ENCODE measurements around the gene MYH14.

MYH14 gene

GRCh38 chr19:50203281-50204080, at the start of gene MYH14:
Gene MYH14, plus strand, starts transcription at chr19:50203622. Its CDS starts 6,744 bp downstream, at chr19:50210366.
- DNase-seq: peak; percentile 95

GRCh38 chr19:50154529-50154928, 48.9 kb upstream of the MYH14 start:
- DNase-seq: no peak

- no peak for DNase-seq
These were observed 47.8 kb upstream of the MYH14 start for GRCh38 chr19:50155520-50156109.

DNA sequence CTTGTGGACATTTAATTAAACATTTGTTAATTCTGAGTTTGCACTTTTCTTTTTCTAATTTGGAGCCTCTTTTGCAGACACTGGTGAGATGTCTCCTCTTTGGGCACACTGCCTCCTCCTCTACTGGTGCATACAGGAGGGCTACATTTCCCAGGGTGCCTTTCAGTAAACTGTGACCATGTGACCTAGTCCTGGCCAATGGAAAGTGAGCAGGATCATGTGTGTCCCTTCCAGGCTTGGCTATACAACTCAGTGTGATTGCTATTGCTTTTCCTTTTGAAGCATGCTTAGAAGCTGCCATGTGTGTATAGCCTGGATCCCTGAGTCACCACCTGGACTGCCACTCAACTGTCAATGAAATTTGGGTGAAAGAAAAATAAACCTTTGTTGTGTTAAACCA, 44.8 kb upstream of the MYH14 start:
- DNase-seq: no peak

DNA sequence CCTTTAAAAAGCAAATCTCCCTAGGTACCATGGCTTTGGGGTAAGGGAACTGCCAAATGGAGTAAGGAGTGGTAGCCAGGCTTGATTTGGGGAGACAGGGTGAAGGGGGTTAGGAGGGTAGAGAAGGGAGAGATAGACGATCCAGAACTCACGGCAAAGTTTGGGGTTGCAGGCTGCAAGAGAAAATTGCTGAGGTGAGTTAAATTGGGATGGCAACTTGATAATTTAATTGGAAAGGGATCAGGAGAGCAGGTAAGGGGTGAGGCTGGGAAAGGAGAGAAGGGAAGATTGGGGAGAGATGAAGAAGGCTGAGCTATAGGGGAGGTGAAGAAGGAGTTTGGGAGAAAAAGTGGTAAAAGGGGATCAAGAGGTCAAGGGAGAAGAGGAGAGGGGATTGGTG, 44.3 kb upstream of the MYH14 start:
- DNase-seq: no peak

GRCh38 chr19:50162988-50163387, 40.4 kb upstream of the MYH14 start, which contains the start of gene IZUMO2:
Gene IZUMO2, minus strand, starts transcription at chr19:50163281. Its CDS starts 87 bp downstream, at chr19:50163194.
- no peak for DNase-seq

GRCh38 chr19:50167314-50167721, 36.1 kb upstream of the MYH14 start:
- no peak for DNase-seq

GRCh38 chr19:50171752-50172151, 31.7 kb upstream of the MYH14 start:
- no peak for DNase-seq

DNA sequence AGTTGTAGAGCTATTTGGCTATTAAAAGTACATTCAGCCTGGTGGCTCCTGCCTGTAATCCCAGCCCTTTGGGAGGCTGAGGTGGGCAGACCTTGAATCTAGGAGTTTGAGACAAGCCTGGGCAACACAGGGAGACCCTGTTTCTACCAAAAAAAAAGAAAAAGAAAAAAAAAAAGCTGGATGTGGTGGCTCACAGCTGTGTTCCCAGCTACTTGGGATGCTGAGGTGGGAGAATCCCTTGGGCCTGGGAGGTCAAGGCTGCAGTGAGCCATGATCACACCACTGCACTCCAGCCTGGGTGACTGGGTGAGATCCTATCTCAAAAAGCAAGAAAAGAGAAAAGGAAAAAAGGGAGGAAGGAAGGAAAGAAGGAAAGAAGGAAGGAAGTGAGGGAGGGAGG, 30.7 kb upstream of the MYH14 start:
- DNase-seq: no peak

GRCh38 chr19:50173127-50173526, 30.3 kb upstream of the MYH14 start:
- DNase-seq: no peak

GRCh38 chr19:50174100-50174793, 29.2 kb upstream of the MYH14 start:
- no peak for DNase-seq

- DNase-seq: no peak
These were observed 27.5 kb upstream of the MYH14 start for GRCh38 chr19:50175924-50176323.

GRCh38 chr19:50176775-50177174, 26.6 kb upstream of the MYH14 start:
- no peak for DNase-seq

DNA sequence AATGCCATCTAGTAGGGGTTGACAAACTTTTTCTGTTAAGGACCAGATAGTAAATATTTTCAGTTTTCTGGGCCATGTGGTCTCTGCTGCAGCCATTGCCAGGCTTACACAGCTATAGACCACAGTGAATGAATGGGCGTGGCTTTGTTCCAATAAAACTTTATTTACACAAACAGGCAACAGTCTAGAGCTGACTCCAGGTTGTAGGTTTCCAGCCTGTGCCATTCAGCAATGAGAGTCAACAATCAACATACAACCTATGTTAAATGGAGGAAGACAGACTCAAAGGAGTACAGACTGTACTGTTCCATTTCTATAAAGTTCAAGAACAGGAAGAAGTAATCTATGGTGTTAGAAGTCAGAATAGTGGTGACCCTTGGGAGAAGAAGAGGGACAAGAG, 25.1 kb upstream of the MYH14 start:
- no peak for DNase-seq

DNA sequence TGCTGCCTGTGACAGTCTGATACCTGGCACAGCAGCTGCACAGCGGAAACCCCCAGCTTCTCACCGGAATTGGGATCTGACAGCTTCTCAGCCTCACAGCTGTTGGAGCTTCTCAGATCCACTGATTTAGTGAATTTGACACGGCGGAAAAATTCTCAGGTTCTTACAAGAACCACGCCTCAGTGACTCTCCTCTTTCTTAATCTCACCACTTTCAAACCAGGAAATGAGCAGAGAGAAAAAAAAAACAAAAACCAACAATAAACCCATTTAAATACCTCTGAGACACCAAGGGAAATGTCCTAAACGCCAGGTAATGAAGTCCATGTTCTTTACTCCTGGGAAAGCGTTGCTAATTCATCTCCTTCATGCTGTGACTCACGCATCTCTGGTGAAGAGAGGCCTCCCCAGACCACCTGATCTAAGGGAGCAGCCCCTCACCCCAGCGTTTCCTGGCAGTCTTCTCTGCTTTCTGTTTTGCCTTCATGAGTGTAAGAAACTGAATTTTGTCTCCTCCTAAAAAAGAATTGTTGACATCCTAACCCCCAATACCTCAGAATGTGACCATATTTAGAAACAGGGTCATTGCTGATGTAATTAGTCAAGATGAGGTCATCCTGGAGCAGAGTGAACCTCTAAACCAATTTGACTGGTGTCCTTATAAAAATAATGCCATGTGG, 24.4 kb upstream of the MYH14 start:
- no peak for DNase-seq

DNA sequence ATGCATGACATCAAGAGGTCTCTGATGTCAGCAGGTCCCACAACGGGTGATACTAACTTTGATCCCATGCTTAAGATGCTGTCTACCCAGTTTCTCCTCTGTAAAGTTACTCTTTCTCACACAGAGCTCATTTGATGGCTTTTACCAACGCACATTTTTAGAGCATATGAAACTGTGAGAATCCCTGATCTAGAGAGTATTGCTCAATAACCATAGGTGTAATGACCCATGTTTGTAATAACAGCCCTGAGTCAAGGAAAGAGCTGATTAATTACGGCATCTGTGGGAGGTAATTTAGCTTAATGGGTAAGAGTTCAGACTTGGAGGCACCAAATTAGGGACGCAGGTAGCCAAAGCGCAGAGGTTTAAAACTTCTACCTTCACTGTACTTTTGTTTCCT, 22.3 kb upstream of the MYH14 start:
- no peak for DNase-seq

DNA sequence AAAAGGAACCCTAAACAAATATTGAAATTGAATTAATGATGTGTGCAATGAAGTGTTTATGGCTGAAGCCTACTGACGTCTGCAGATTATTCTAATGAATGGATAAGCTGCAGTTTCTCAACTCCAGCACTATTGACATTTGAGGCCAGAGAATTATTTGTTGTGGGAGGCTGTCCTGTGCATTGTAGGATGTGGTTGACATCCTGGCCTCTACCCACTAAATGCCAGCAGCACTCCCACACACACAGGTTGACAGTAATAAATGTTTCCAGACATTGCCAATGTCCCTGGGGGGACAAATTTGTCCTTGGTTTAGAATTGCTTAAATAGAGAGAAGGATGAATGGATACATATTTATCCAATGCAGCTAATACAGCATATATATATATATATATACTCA, 19.2 kb upstream of the MYH14 start:
- no peak for DNase-seq

- no peak for DNase-seq
These were observed 15.5 kb upstream of the MYH14 start for GRCh38 chr19:50187937-50188336.

DNA sequence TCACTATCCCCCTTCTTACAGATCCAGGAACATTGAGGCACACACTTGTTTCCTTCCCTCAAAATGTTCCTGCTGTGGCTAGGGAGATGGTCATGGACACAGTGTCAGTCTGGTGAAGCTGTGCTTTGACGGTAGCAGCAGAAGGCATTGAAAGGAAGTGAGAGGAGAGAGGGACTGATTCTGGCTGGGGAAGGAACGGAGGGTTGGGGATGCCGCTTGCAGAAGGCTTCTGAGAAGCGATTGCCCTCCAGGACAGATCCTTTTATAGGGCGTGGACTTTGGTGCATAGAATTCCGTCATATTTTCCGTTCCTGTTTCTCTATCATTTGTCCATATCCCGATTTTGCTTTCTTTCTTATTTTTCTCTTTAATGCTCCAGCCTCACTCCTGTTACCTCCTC, 14.1 kb upstream of the MYH14 start:
- no peak for DNase-seq

DNA sequence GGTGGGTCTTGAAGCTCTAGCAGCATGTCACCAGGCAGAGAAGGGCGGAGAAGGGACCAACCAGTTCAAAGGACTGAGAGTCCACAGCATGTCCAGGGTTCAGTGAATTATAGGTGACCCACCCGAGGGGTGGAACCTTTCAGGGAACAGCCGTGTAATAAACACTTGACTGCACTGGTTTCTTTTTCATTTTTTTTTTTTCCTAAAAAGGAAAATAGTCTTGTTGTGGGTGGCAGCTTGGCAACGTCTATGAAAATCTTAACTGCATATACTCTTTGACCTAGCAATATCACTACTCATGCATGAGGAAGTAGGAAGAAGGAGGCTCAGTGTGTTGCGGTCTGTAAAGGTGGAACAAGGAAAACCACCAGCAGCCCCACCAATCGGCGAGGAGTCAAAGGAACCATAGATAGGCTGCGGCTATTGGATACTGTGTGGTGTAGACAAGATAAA, 13.0 kb upstream of the MYH14 start:
- no peak for DNase-seq

GRCh38 chr19:50191216-50191615, 12.2 kb upstream of the MYH14 start:
- DNase-seq: no peak

GRCh38 chr19:50192463-50193211, 10.8 kb upstream of the MYH14 start:
- DNase-seq: no peak

GRCh38 chr19:50195224-50195623, 8.2 kb upstream of the MYH14 start:
- DNase-seq: no peak

Measured in 8988T (cell line).